H9 (cell line): ENCODE measurements around the gene ATP7B. TPM values are rescaled to one million over a fixed set of nuclear protein-coding genes. Genes with fewer than 3 reads are reported as not detected.

Experiments
- DNase-seq: peaks from one replicate; pipeline ENCODE4 v3.0.0-alpha.2; 2017
- H2AFZ ChIP-seq: one replicate; pipeline ENCODE4 v1.6.1; 2013; ENCODE audit warnings: mild to moderate bottlenecking, low read length, control low read depth, moderate library complexity
- H2AK5ac ChIP-seq: 2 replicates; pipeline ENCODE4 v1.6.1; 2013; ENCODE audit warnings: low read length, control low read depth, mixed read lengths; ENCODE audit not compliant: insufficient read length
- H2BK120ac ChIP-seq: one replicate; pipeline ENCODE4 v1.6.1; 2013; ENCODE audit warnings: low read depth, mild to moderate bottlenecking, low read length, control low read depth, inconsistent platforms; ENCODE audit not compliant: poor library complexity, severe bottlenecking
- H2BK12ac ChIP-seq: 2 replicates; pipeline ENCODE4 v1.6.1; 2013; ENCODE audit warnings: low read length, control low read depth, mixed read lengths, low read depth; ENCODE audit not compliant: insufficient read length
- H2BK15ac ChIP-seq: 2 replicates; pipeline ENCODE4 v1.6.1; 2013; ENCODE audit warnings: low read depth, low read length, control low read depth
- H2BK20ac ChIP-seq: one replicate; pipeline ENCODE4 v1.6.1; 2013; ENCODE audit warnings: low read depth, mild to moderate bottlenecking, low read length, control low read depth, inconsistent platforms; ENCODE audit not compliant: poor library complexity, severe bottlenecking
- H2BK5ac ChIP-seq: 2 replicates; pipeline ENCODE4 v1.6.1; 2013; ENCODE audit warnings: low read length, control low read depth, mixed read lengths; ENCODE audit not compliant: insufficient read length
- H3K14ac ChIP-seq: 2 replicates; pipeline ENCODE4 v1.6.1; 2013; ENCODE audit warnings: low read length, control low read depth; ENCODE audit not compliant: insufficient read depth
- H3K18ac ChIP-seq: 2 replicates; pipeline ENCODE4 v1.6.1; 2013; ENCODE audit warnings: low read depth, mild to moderate bottlenecking, mixed read lengths, low read length, control low read depth; ENCODE audit not compliant: insufficient read length
- H3K23ac ChIP-seq: 2 replicates; pipeline ENCODE4 v1.6.1; 2013; ENCODE audit warnings: low read length, control low read depth, mixed read lengths, low read depth; ENCODE audit not compliant: insufficient read length
- H3K23me2 ChIP-seq: 2 replicates; pipeline ENCODE4 v1.6.1; 2013; ENCODE audit warnings: low read depth, mild to moderate bottlenecking, mixed read lengths, low read length, control low read depth; ENCODE audit not compliant: insufficient read length, poor library complexity, severe bottlenecking
- H3K27ac ChIP-seq: 2 replicates; pipeline ENCODE4 v1.5.1; 2013; ENCODE audit warnings: low read length, control low read depth, mixed read lengths, low read depth; ENCODE audit not compliant: insufficient read length
- H3K27me3 ChIP-seq: 2 replicates; pipeline ENCODE4 v1.6.1; 2013; ENCODE audit warnings: low read length, control low read depth, inconsistent platforms; ENCODE audit not compliant: insufficient read depth
- H3K4ac ChIP-seq: 2 replicates; pipeline ENCODE4 v1.6.1; 2013; ENCODE audit warnings: low read depth, mild to moderate bottlenecking, control low read depth, inconsistent platforms, low read length, moderate library complexity
- H3K4me1 ChIP-seq: 2 replicates; pipeline ENCODE4 v1.6.1; 2013; ENCODE audit warnings: low read length, control low read depth, inconsistent platforms; ENCODE audit not compliant: insufficient read depth
- H3K4me2 ChIP-seq: 2 replicates; pipeline ENCODE4 v1.6.1; 2013; ENCODE audit warnings: low read length, control low read depth, mixed read lengths; ENCODE audit not compliant: insufficient read length, insufficient read depth
- H3K56ac ChIP-seq: 2 replicates; pipeline ENCODE4 v1.6.1; 2013; ENCODE audit warnings: low read depth, mild to moderate bottlenecking, mixed read lengths, low read length, control low read depth; ENCODE audit not compliant: insufficient read length
- H3K79me1 ChIP-seq: 2 replicates; pipeline ENCODE4 v1.6.1; 2013; ENCODE audit warnings: low read depth, mild to moderate bottlenecking, moderate library complexity, low read length, control low read depth, inconsistent platforms; ENCODE audit not compliant: insufficient read depth, poor library complexity, severe bottlenecking
- H3K79me2 ChIP-seq: 2 replicates; pipeline ENCODE4 v1.6.1; 2013; ENCODE audit warnings: low read length, control low read depth, inconsistent platforms; ENCODE audit not compliant: insufficient read depth
- H3K9ac ChIP-seq: 2 replicates; pipeline ENCODE4 v1.6.1; 2013; ENCODE audit warnings: low read length, control low read depth, mixed read lengths; ENCODE audit not compliant: insufficient read length; ENCODE audit errors: extremely low read depth
- H3K9me3 ChIP-seq: one replicate; pipeline ENCODE4 v1.6.1; 2013; ENCODE audit warnings: low read depth, low read length, inconsistent platforms; ENCODE audit not compliant: control insufficient read depth
- H3T11ph ChIP-seq: one replicate; pipeline ENCODE4 v1.6.1; 2013; ENCODE audit warnings: mild to moderate bottlenecking, low read length, control low read depth, inconsistent platforms
- H4K20me1 ChIP-seq: one replicate; pipeline ENCODE4 v1.6.1; 2013; ENCODE audit not compliant: control insufficient read depth, insufficient read length, insufficient read depth
- H4K5ac ChIP-seq: 2 replicates; pipeline ENCODE4 v1.6.1; 2013; ENCODE audit warnings: low read depth, mild to moderate bottlenecking, mixed read lengths, low read length, control low read depth; ENCODE audit not compliant: insufficient read length
- H4K8ac ChIP-seq: replicated peaks from 2 replicates; pipeline ENCODE4 v1.6.1; 2013; ENCODE audit warnings: low read length, control low read depth, mixed read lengths, low read depth; ENCODE audit not compliant: insufficient read length
- H4K91ac ChIP-seq: 2 replicates; pipeline ENCODE4 v1.6.1; 2013; ENCODE audit warnings: low read depth, mild to moderate bottlenecking, moderate library complexity, mixed read lengths, low read length, control low read depth; ENCODE audit not compliant: insufficient read length
- H3K27ac Mint-ChIP-seq, 3 experiments: 2 replicates in 2 of 3; 3 replicates in 1 of 3; pipeline ENCODE4 v1.8.0; 2020 to 2021; ENCODE audit warnings: mixed read lengths in 3 of 3, mild to moderate bottlenecking in 1 of 3, moderate library complexity in 1 of 3
- H3K27me3 Mint-ChIP-seq: 2 replicates; pipeline ENCODE4 v1.8.0; 2021; ENCODE audit warnings: low read depth, mild to moderate bottlenecking, moderate library complexity, mixed read lengths
- H3K36me3 Mint-ChIP-seq, 3 experiments: 2 replicates in 2 of 3; 3 replicates in 1 of 3; pipeline ENCODE4 v1.8.0; 2020 to 2021; ENCODE audit warnings: low read depth in 3 of 3, mixed read lengths in 3 of 3; ENCODE audit not compliant: insufficient read depth in 1 of 3
- H3K4me1 Mint-ChIP-seq, 2 experiments: 2 replicates each; pipeline ENCODE4 v1.8.0; 2020; ENCODE audit warnings: mixed read lengths in 2 of 2
- H3K4me3 Mint-ChIP-seq, 2 experiments: 2 replicates in 1 of 2; 3 replicates in 1 of 2; pipeline ENCODE4 v1.8.0; 2020 to 2021; ENCODE audit warnings: mild to moderate bottlenecking in 2 of 2, mixed read lengths in 2 of 2, moderate library complexity in 1 of 2
- H3K9me3 Mint-ChIP-seq, 2 experiments: 2 replicates in 1 of 2; 3 replicates in 1 of 2; pipeline ENCODE4 v1.8.0; 2020; ENCODE audit warnings: mild to moderate bottlenecking in 2 of 2, mixed read lengths in 2 of 2, moderate library complexity in 1 of 2
- CTCF ChIP-seq: fragments of 200-600 bp; sonication (generic); conservative IDR thresholded peaks from 3 replicates; pipeline ENCODE4 v1.8.0; 2021; ENCODE audit warnings: antibody characterized with exemption, mild to moderate bottlenecking
- WGBS: extraction: QIAGEN DNeasy Blood & Tissue Kit; methylation state at CpG from one replicate; pipeline ENCODE4 v1.1.7; 2013; ENCODE audit warnings: missing lambda C conversion rate, low lambda C conversion rate, mixed read lengths; ENCODE audit not compliant: insufficient read length; ENCODE audit errors: extremely low coverage; 5-methylcytosine and 5-hydroxymethylcytosine counted together
- total RNA-seq: library from RNA; stranded (reverse); gene quantifications from 2 replicates; pipeline ENCODE4 v1.2.1, GENCODE V29; 2021

Gene ATP7B
- total RNA-seq, 1 experiment from 2014 or later = 5.8 TPM

GRCh38 chr13:51997186-51997585, 14.1 kb downstream of the ATP7B start:
- no peak overlapping the region for H2BK5ac ChIP-seq
- Mint-ChIP-seq H3K4me3 (no peak overlapping the region), H3K4me1 (peaks cover 54 to 61% of the 10 kb centered on the region in 2 experiments), H3K27ac (no peak overlapping the region), H3K27me3 (peaks cover 1% of the 10 kb centered on the region; the same call in 1 of the 2 replicates), H3K9me3 (no peaks in the 10 kb centered on the region), H3K36me3 (no peaks in the 10 kb centered on the region; a peak in 1 of 7 replicates)
- WGBS = no CpG with 5 or more reads among the region's 2 CpGs
- no peak overlapping the region for H3K27ac ChIP-seq
- H4K8ac ChIP-seq = no peak overlapping the region
- no peak overlapping the region for H4K91ac ChIP-seq
- no peak overlapping the region for H3T11ph ChIP-seq
- no peak overlapping the region for H2BK120ac ChIP-seq
- H3K23ac ChIP-seq = no peak overlapping the region
- H2AK5ac ChIP-seq = no peak overlapping the region
- peaks cover 8% of the 10 kb centered on the region; the same call in 1 of the 2 replicates for H3K4me1 ChIP-seq
- no peak overlapping the region for H4K5ac ChIP-seq
- H3K4ac ChIP-seq = no peak overlapping the region
- H2BK12ac ChIP-seq = no peak overlapping the region
- H3K9me3 ChIP-seq = no peaks in the 10 kb centered on the region
- H3K23me2 ChIP-seq = no peaks in the 10 kb centered on the region
- H2AFZ ChIP-seq = no peak overlapping the region
- no peak overlapping the region for H2BK20ac ChIP-seq
- no peak overlapping the region for H3K14ac ChIP-seq
- no peak overlapping the region for H3K18ac ChIP-seq
- no peaks in the 10 kb centered on the region for H4K20me1 ChIP-seq
- H3K27me3 ChIP-seq = no peaks in the 10 kb centered on the region
- H3K9ac ChIP-seq = no peak overlapping the region
- no peak overlapping the region for H3K4me2 ChIP-seq
- no peak overlapping the region for H3K56ac ChIP-seq
- no peaks in the 10 kb centered on the region for H3K79me2 ChIP-seq
- DNase-seq = no peak
- H3K79me1 ChIP-seq = no peaks in the 10 kb centered on the region
- no peak overlapping the region for H2BK15ac ChIP-seq
- no peak for TF ChIP-seq CTCF
